ENCODE measurements around the gene RPS4Y1. TPM values are rescaled to one million over a fixed set of nuclear protein-coding genes. Genes with fewer than 3 reads are reported as not detected.

The RPS4Y1 gene
- total RNA-seq, 1 donor from 2014 or later, result not detected

DNA sequence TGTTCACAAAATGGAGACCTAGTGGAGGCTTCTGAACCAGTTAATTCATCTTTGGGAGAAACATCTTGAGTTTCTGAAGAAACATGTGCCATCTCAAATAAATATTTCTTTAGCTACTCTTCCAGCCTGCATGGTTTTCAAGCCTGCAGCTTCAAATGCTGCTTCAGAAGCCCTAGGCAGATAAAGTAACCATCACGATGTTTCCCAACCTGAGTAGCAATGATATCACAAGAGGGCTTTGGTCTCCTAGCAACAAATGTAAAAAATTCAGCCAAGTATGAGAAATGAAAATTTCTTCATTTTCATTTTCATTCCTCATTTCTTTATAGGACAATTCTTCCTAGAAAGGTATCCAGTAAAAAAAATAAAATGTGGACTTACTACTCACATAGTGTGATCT is 42.2 kb downstream of the RPS4Y1 start:
- DNase-seq (ENCODE audit: low read depth in 2 of 2), result no peak

DNA sequence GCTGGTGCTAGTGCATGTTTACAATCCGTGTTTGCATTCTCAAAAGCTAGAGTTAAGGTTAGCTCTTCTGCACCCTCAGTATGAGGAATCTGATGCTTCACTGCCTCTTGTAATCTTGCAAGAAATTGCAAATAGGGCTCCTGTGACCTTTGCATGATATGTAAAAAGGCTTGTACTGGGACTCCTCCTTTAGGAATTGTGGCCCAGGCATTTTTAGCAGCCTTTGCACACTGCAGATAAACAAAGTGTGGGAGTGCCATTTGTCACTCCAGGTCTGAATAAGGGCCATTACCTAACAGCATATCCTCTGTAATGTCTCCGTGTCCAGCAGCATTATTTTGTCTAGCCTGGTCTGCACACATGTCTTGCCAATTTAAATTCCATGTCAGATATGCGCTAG is 44.5 kb downstream of the RPS4Y1 start:
- no peak for DNase-seq (ENCODE audit: low read depth in 2 of 2)

DNA sequence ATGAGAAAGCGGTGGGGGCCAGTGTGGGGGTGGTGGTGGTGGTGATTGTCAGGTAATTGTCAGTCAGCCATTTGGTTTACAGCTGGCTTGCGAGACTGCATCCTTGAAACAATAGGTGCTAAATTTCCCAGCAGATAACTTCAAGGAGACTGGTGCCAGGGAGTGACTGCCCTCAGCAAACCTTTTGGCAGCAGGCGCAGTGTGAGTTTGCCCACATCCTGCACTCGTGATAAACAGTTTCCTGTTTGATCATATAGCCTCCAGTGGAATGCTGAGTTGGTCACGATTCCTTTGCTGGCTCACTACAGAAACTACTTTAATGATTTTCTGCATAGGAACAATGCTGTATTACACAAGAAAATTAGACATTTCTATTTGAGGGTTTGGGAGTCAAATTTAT is 46.0 kb downstream of the RPS4Y1 start:
- peak in 1 of 2 donors; percentile 67 for DNase-seq (ENCODE audit: low read depth in 2 of 2)

DNA sequence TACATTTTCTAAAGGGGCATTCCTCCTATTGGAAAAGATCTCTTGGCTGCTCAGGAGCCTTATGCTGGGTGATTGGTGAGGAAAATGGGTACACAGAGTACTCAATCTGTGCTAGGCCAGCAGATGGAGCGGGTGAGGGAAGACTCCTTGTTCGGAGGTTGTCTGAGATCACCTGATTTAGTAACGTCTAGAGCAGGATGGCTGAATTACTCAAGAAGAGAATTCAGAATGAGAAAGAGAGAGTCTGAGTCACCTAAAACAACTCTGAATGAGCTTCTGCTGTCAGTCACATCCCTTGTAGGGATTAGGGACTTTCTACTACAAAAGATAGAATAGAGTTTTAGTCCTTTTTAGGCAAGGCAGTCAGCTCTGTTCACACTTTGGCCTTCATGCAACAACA is 46.6 kb downstream of the RPS4Y1 start:
- DNase-seq (ENCODE audit: low read depth in 2 of 2), result peak in 1 of 2 donors; percentile 44

DNA sequence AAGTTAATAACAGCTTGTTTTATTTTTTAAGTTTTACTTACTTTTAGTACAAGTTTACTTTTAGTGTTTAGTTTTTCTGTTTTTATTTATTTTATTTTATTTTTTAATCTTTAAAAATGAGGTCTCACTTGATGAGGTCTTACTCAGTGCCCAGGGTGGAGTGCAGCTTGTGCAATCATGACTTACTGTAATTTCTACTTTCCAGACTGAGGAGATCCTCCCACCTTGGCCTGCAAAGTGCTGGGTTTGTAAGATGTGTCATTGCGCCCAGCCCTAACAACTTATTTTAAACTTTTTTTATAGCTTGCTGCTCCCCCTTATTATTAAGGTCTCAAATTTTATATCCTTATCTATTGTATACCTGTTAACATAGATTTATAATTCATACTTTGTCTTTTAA is 52.1 kb downstream of the RPS4Y1 start:
- no peak for DNase-seq (ENCODE audit: low read depth in 2 of 2)

DNA sequence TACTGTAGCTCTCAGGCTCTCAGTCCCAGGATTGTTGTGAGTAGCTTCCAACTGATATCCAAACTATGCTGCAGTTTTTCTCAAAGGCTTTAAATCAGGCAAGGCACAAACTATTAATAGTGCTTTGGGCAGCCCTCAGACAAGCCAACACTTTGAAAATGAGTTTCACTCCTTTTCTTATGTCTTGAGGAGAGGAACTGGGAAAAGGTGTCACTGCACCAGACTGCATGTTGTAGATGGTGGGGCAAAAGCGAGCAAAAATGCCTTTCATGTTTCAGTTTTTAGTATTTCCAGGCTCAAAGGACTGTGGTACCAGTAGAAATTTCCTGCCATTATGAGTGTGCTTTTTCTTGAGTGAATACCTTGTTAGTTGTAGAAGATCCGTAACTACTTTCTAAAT is 54.6 kb downstream of the RPS4Y1 start:
- no peak for DNase-seq (ENCODE audit: low read depth in 2 of 2)

DNA sequence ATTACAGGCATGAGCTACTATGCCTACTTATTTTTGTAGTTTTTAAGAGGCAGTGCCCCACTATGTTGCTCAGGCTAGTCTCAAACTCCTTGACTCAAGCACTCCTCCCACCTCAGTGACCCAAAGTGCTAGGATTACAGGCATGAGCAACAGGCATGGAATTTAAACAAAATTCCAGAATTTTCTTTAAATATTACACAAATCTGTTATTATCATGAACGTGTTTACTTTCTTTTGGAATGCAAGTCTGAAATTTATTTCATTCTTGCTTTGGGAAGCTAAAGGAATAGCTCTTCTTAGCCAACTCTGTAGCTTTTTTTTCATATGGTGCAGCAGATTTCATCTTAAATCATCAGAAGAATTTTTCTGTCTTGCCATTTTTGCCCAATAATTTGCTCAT is 66.0 kb downstream of the RPS4Y1 start:
- DNase-seq (ENCODE audit: low read depth in 2 of 2), result no peak

DNA sequence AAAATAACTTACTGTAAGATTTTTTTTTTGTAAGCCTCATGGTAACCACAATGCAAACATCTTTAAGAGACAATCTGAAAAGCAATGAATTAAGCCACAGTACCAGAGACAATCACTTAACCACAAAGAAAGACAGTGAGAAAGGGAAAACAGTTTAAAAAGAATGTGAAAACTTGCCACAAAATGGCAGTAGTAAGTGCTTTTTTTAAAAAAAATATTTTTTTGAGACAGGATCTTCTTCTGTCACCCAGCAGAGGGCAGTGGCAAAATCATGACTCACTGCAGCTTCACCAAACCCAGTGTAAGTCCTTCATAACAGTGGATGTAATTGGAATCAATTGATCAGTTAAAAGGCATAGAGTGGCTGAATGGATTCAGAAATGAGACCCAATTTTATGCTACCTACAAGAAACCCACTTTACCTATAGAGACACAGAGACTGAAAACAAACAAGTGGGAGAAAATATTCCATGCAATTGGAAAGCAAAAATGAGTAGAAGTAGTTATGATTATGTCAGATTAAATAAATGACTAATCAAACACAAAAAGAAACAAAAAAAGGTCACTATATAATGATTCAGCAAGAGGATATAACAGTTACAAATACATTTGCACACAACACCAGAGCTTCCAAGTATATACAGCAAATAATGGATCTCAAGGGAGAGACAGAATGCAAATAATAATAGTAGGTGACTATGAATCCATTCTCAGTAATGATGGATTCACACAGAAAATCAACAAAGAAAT is 71.8 kb downstream of the RPS4Y1 start:
- DNase-seq (ENCODE audit: low read depth in 2 of 2), result peak in 1 of 2 donors; percentile 56

Other genes starting within 250 kb of the RPS4Y1 start
- not detected in 2 replicates for gene SRY, start 53.9 kb upstream of the RPS4Y1 start, total RNA-seq
- not detected in 2 replicates for gene ZFY, start 93.8 kb downstream of the RPS4Y1 start, total RNA-seq